Measurements from ENCODE around the gene PRKN.

DNA sequence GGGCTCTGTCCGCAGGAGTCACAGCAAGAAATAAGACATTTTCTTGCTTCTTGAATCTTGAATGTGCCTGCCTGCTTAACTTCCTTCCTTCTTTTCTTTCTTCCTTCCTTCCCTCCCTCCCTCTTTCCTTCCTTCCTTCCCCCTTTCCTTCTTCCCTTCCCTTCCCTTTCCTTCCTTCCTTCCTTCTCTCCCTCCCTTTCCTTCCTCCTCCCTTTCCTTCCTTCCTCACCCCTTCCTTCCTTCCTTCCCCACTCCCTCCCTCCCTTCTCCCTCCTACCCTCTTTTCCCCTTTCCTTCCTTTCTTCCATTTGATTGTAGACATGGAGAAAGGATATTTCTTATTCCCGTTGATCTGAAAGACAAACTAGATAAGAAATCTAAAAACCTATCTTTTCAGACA, 1016.9 kb downstream of the PRKN start:
- TF ChIP-seq, protein P1, sequence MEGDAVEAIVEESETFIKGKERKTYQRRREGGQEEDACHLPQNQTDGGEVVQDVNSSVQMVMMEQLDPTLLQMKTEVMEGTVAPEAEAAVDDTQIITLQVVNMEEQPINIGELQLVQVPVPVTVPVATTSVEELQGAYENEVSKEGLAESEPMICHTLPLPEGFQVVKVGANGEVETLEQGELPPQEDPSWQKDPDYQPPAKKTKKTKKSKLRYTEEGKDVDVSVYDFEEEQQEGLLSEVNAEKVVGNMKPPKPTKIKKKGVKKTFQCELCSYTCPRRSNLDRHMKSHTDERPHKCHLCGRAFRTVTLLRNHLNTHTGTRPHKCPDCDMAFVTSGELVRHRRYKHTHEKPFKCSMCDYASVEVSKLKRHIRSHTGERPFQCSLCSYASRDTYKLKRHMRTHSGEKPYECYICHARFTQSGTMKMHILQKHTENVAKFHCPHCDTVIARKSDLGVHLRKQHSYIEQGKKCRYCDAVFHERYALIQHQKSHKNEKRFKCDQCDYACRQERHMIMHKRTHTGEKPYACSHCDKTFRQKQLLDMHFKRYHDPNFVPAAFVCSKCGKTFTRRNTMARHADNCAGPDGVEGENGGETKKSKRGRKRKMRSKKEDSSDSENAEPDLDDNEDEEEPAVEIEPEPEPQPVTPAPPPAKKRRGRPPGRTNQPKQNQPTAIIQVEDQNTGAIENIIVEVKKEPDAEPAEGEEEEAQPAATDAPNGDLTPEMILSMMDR (IDR thresholded peaks at IDR 0.05; ENCODE audit: low read depth, low read length): no peak
- no peak for TF ChIP-seq EZH2phosphoT487 (IDR thresholded peaks at IDR 0.05; ENCODE audit: low read depth)

Data from OCI-LY3 (cell line).